PC-9 (cell line): ENCODE measurements around the gene CA6.
"Not testable (repeated sequence)": the region's sequence is repeated elsewhere in the genome, so short reads cannot be mapped to it uniquely, and the experiment has no call there.

Source experiments
- CTCF ChIP-seq: fragments of 200-600 bp; sonication (generic); conservative IDR thresholded peaks from 2 replicates; pipeline ENCODE4 v1.6.1; 2017; ENCODE audit warnings: mixed run types, antibody characterized with exemption, mild to moderate bottlenecking, moderate library complexity
- EZH2 ChIP-seq: fragments of 200-600 bp; sonication (generic); IDR thresholded peaks from 2 replicates; pipeline ENCODE4 v1.8.0; 2017; ENCODE audit warnings: antibody characterized with exemption, low read depth

GRCh38 chr1:8968902-8969301, 23.2 kb downstream of the CA6 start:
- not testable (repeated sequence) for TF ChIP-seq CTCF, EZH2
